Neural progenitor cell (in vitro differentiated cells): ENCODE data around the gene DONSON.

ENCODE experiments used
- EZH2 ChIP-seq: fragments of 200-600 bp; sonication (generic); IDR thresholded peaks from 2 replicates; pipeline ENCODE4 v1.6.1; 2017; ENCODE audit warnings: antibody characterized with exemption, mild to moderate bottlenecking, moderate library complexity
- EZH2phosphoT487 ChIP-seq: fragments of 200-600 bp; sonication (generic); IDR thresholded peaks from 2 replicates; pipeline ENCODE4 v1.6.1; 2017; ENCODE audit warnings: antibody characterized with exemption
- TF ChIP-seq, protein P1 (sequence below): fragments of 200-600 bp; sonication (generic); IDR thresholded peaks from 2 replicates; pipeline ENCODE4 v1.5.1; 2017; ENCODE audit warnings: antibody characterized with exemption, mild to moderate bottlenecking

GRCh38 chr21:33622253-33622652 is 33.8 kb upstream of the DONSON start:
- TF ChIP-seq, protein P1, sequence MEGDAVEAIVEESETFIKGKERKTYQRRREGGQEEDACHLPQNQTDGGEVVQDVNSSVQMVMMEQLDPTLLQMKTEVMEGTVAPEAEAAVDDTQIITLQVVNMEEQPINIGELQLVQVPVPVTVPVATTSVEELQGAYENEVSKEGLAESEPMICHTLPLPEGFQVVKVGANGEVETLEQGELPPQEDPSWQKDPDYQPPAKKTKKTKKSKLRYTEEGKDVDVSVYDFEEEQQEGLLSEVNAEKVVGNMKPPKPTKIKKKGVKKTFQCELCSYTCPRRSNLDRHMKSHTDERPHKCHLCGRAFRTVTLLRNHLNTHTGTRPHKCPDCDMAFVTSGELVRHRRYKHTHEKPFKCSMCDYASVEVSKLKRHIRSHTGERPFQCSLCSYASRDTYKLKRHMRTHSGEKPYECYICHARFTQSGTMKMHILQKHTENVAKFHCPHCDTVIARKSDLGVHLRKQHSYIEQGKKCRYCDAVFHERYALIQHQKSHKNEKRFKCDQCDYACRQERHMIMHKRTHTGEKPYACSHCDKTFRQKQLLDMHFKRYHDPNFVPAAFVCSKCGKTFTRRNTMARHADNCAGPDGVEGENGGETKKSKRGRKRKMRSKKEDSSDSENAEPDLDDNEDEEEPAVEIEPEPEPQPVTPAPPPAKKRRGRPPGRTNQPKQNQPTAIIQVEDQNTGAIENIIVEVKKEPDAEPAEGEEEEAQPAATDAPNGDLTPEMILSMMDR: no peak
- TF ChIP-seq EZH2phosphoT487 (no peak), EZH2 (no peak)
